Liver (tissue), 9 donors: ENCODE data around the gene HMGA1. TPM values are rescaled to one million over a fixed set of nuclear protein-coding genes. Genes with fewer than 3 reads are reported as not detected.

ENCODE experiments used
- DNase-seq: peaks from one replicate; pipeline ENCODE4 v3.0.0-alpha.2; 2017; ENCODE audit warnings: low spot score
- H3K27ac ChIP-seq, 2 donors: one replicate each; pipeline ENCODE4 v1.7.0; 2013; ENCODE audit warnings: inconsistent platforms in 2 of 2, low read length in 2 of 2, control low read depth in 1 of 2, low read depth in 1 of 2, mild to moderate bottlenecking in 1 of 2
- H3K27me3 ChIP-seq, 4 donors: one replicate each; pipeline versions ENCODE4 v1.6.1 to v1.7.0; 2013; ENCODE audit warnings: low read length in 3 of 4, inconsistent platforms in 1 of 4, mild to moderate bottlenecking in 1 of 4, moderate library complexity in 1 of 4; ENCODE audit not compliant: control insufficient read depth in 4 of 4, insufficient read depth in 4 of 4
- H3K36me3 ChIP-seq, 4 donors: one replicate each; pipeline versions ENCODE4 v1.6.1 to v1.7.0; 2013; ENCODE audit warnings: low read length in 3 of 4, mild to moderate bottlenecking in 3 of 4, low read depth in 1 of 4, moderate library complexity in 1 of 4; ENCODE audit not compliant: control insufficient read depth in 4 of 4, insufficient read depth in 3 of 4
- H3K4me1 ChIP-seq, 4 donors: one replicate each; pipeline versions ENCODE4 v1.6.1 to v1.7.0; 2013; ENCODE audit warnings: low read length in 3 of 4, mild to moderate bottlenecking in 3 of 4, moderate library complexity in 1 of 4; ENCODE audit not compliant: control insufficient read depth in 4 of 4, insufficient read depth in 4 of 4
- H3K4me3 ChIP-seq, 3 donors: one replicate each; pipeline versions ENCODE4 v1.6.1 to v1.7.0; 2013; ENCODE audit warnings: low read length in 3 of 3, control low read depth in 1 of 3, low read depth in 1 of 3, mild to moderate bottlenecking in 1 of 3
- H3K9ac ChIP-seq, 2 donors: one replicate each; pipeline ENCODE4 v1.7.0; 2013; ENCODE audit warnings: low read length in 2 of 2, mild to moderate bottlenecking in 2 of 2, moderate library complexity in 2 of 2, control low read depth in 1 of 2, low read depth in 1 of 2
- H3K9me3 ChIP-seq, 4 donors: one replicate each; pipeline versions ENCODE4 v1.6.1 to v1.7.0; 2013; ENCODE audit warnings: low read length in 3 of 4; ENCODE audit not compliant: control insufficient read depth in 4 of 4
- EGR1 ChIP-seq, 2 donors: IDR thresholded peaks; 2 replicates each; pipeline ENCODE4 v1.6.1; 2016 to 2018; ENCODE audit warnings: antibody characterized with exemption in 2 of 2, low read depth in 2 of 2
- FOXA1 ChIP-seq: IDR thresholded peaks from 2 replicates; pipeline ENCODE4 v1.6.1; 2016; ENCODE audit warnings: antibody characterized with exemption
- FOXA2 ChIP-seq: IDR thresholded peaks from 2 replicates; pipeline ENCODE4 v1.6.1; 2016; ENCODE audit warnings: antibody characterized with exemption
- GABPA ChIP-seq, 2 donors: IDR thresholded peaks in 1 of 2; conservative IDR thresholded peaks in 1 of 2; 2 replicates each; pipeline ENCODE4 v1.6.1; 2016; ENCODE audit warnings: antibody characterized with exemption in 2 of 2, mild to moderate bottlenecking in 1 of 2, moderate library complexity in 1 of 2
- HNF4A ChIP-seq, 2 donors: conservative IDR thresholded peaks; 2 replicates each; pipeline ENCODE4 v1.6.1; 2016; ENCODE audit warnings: antibody characterized with exemption in 2 of 2, mild to moderate bottlenecking in 2 of 2
- HNF4G ChIP-seq: IDR thresholded peaks from 2 replicates; pipeline ENCODE4 v1.6.1; 2016; ENCODE audit warnings: antibody characterized with exemption
- JUND ChIP-seq, 2 donors: IDR thresholded peaks; 2 replicates each; pipeline ENCODE4 v1.6.1; 2016; ENCODE audit warnings: antibody characterized with exemption in 2 of 2
- NR2F2 ChIP-seq: IDR thresholded peaks from 2 replicates; pipeline ENCODE4 v1.6.1; 2016; ENCODE audit warnings: antibody characterized with exemption
- RAD21 ChIP-seq, 2 donors: IDR thresholded peaks; 2 replicates each; pipeline ENCODE4 v1.6.1; 2016; ENCODE audit warnings: antibody characterized with exemption in 2 of 2, mild to moderate bottlenecking in 2 of 2
- RXRA ChIP-seq, 2 donors: IDR thresholded peaks; 2 replicates each; pipeline ENCODE4 v1.6.1; 2017 to 2018; ENCODE audit warnings: antibody characterized with exemption in 2 of 2, mild to moderate bottlenecking in 1 of 2
- SP1 ChIP-seq: IDR thresholded peaks from 2 replicates; pipeline ENCODE4 v1.6.1; 2018; ENCODE audit warnings: antibody characterized with exemption, mild to moderate bottlenecking
- TAF1 ChIP-seq: conservative IDR thresholded peaks from 2 replicates; pipeline ENCODE4 v1.6.1; 2016; ENCODE audit warnings: antibody characterized with exemption, mild to moderate bottlenecking
- YY1 ChIP-seq: IDR thresholded peaks from 2 replicates; pipeline ENCODE4 v1.6.1; 2016; ENCODE audit warnings: antibody characterized with exemption, mild to moderate bottlenecking
- WGBS: extraction: QIAGEN DNeasy Blood & Tissue Kit; methylation state at CpG from one replicate; pipeline ENCODE4 v1.1.7; 2013; 5-methylcytosine and 5-hydroxymethylcytosine counted together
- polyA plus RNA-seq, 2 donors: library from polyadenylated mRNA; stranded (reverse) in 1 of 2; unstranded in 1 of 2; fragments of 200-250 nt in 1 of 2; fragments of >200 nt in 1 of 2; fragmentation: Nextera tagmentation in 1 of 2; extraction: Ambion mirVana in 1 of 2; gene quantifications; one replicate each; pipeline versions ENCODE4 v1.2.1 to v1.2.3, GENCODE V29; 2013 to 2015
- total RNA-seq, 2 donors: library from RNA; depleted of rRNA; stranded (reverse); fragments of >200 nt; gene quantifications; one replicate each; pipeline ENCODE4 v1.2.3, GENCODE V29; 2014
- TF ChIP-seq, protein P1 (sequence below): fragments of 150-350 bp; IDR thresholded peaks from 2 replicates; pipeline ENCODE4 v1.5.1; 2017; ENCODE audit warnings: improper control_type of control experiment, low read depth, low read length; ENCODE audit not compliant: missing input control
- TF ChIP-seq, protein P2 (sequence below): IDR thresholded peaks from 2 replicates; pipeline ENCODE4 v1.6.1; 2016; ENCODE audit warnings: antibody characterized with exemption, mild to moderate bottlenecking
- TF ChIP-seq, protein P3 (sequence below): IDR thresholded peaks from 2 replicates; pipeline ENCODE4 v1.6.1; 2016; ENCODE audit warnings: antibody characterized with exemption
- TF ChIP-seq, protein P4 (sequence below): IDR thresholded peaks from 2 replicates; pipeline ENCODE4 v1.6.1; 2016; ENCODE audit warnings: antibody characterized with exemption
- TF ChIP-seq, protein P5 (sequence below): IDR thresholded peaks from 2 replicates; pipeline ENCODE4 v1.6.1; 2016; ENCODE audit warnings: antibody characterized with exemption
- donor health status: healthy.
- donor health status: healthy.
- donor health status: healthy.
- donor health status: healthy.
- donor health status: healthy.

HMGA1 gene
- total and polyA plus RNA-seq, 4 donors, result 4.2 to 118 (median 8.5) TPM

DNA sequence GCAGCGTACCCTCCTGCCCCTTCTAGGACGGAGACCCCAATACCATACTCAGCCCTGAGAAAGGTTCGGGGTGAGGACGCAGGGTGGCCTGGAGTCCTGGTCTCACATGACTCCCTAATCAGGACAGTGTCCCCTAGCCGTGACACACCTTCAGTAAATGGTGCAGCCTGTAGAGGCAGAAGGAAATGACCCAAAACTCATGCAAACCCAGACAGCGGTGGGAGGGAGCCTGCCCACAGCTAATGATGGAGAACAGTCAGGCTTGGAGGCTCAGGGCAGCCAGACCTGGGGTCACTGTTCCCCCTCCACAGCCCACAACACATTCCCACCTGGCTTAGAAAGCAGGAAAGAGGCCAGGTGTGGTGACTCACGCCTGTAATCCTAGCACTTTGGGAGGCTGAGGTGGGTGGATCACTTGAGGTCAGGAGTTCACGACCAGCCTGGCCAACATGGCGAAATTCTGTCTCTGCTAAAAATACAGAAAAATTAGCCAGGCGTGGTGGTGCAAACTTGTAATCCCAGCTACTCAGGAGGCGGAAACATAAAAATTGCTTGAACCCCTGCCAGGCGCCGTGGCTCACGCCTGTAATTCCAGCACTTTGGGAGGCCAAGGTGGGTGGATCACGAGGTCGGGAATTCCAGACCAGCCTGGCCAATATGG, 8.8 kb upstream of the HMGA1 start:
- WGBS, result 91% methylated on average over 16 of the region's 16 CpGs
- no peak for TF ChIP-seq FOXA2
- TF ChIP-seq, protein P1, sequence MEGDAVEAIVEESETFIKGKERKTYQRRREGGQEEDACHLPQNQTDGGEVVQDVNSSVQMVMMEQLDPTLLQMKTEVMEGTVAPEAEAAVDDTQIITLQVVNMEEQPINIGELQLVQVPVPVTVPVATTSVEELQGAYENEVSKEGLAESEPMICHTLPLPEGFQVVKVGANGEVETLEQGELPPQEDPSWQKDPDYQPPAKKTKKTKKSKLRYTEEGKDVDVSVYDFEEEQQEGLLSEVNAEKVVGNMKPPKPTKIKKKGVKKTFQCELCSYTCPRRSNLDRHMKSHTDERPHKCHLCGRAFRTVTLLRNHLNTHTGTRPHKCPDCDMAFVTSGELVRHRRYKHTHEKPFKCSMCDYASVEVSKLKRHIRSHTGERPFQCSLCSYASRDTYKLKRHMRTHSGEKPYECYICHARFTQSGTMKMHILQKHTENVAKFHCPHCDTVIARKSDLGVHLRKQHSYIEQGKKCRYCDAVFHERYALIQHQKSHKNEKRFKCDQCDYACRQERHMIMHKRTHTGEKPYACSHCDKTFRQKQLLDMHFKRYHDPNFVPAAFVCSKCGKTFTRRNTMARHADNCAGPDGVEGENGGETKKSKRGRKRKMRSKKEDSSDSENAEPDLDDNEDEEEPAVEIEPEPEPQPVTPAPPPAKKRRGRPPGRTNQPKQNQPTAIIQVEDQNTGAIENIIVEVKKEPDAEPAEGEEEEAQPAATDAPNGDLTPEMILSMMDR, result no peak
- TF ChIP-seq, protein P2, sequence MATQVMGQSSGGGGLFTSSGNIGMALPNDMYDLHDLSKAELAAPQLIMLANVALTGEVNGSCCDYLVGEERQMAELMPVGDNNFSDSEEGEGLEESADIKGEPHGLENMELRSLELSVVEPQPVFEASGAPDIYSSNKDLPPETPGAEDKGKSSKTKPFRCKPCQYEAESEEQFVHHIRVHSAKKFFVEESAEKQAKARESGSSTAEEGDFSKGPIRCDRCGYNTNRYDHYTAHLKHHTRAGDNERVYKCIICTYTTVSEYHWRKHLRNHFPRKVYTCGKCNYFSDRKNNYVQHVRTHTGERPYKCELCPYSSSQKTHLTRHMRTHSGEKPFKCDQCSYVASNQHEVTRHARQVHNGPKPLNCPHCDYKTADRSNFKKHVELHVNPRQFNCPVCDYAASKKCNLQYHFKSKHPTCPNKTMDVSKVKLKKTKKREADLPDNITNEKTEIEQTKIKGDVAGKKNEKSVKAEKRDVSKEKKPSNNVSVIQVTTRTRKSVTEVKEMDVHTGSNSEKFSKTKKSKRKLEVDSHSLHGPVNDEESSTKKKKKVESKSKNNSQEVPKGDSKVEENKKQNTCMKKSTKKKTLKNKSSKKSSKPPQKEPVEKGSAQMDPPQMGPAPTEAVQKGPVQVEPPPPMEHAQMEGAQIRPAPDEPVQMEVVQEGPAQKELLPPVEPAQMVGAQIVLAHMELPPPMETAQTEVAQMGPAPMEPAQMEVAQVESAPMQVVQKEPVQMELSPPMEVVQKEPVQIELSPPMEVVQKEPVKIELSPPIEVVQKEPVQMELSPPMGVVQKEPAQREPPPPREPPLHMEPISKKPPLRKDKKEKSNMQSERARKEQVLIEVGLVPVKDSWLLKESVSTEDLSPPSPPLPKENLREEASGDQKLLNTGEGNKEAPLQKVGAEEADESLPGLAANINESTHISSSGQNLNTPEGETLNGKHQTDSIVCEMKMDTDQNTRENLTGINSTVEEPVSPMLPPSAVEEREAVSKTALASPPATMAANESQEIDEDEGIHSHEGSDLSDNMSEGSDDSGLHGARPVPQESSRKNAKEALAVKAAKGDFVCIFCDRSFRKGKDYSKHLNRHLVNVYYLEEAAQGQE, result no peak
- TF ChIP-seq FOXA1, result no peak
- TF ChIP-seq, protein P3, sequence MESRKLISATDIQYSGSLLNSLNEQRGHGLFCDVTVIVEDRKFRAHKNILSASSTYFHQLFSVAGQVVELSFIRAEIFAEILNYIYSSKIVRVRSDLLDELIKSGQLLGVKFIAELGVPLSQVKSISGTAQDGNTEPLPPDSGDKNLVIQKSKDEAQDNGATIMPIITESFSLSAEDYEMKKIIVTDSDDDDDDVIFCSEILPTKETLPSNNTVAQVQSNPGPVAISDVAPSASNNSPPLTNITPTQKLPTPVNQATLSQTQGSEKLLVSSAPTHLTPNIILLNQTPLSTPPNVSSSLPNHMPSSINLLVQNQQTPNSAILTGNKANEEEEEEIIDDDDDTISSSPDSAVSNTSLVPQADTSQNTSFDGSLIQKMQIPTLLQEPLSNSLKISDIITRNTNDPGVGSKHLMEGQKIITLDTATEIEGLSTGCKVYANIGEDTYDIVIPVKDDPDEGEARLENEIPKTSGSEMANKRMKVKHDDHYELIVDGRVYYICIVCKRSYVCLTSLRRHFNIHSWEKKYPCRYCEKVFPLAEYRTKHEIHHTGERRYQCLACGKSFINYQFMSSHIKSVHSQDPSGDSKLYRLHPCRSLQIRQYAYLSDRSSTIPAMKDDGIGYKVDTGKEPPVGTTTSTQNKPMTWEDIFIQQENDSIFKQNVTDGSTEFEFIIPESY, result no peak
- TF ChIP-seq JUND (IDR thresholded peaks at IDR 0.05), result no peak
- no peak for TF ChIP-seq TAF1
- TF ChIP-seq HNF4A (conservative IDR thresholded peaks at IDR 0.05), result no peak
- TF ChIP-seq RXRA (IDR thresholded peaks at IDR 0.05), result no peak
- TF ChIP-seq NR2F2, result no peak
- TF ChIP-seq HNF4G, result no peak
- no peak for TF ChIP-seq RAD21 (IDR thresholded peaks at IDR 0.05)
- TF ChIP-seq EGR1 (IDR thresholded peaks at IDR 0.05; ENCODE audit: low read depth in 2 of 2), result no peak
- no peak for TF ChIP-seq YY1
- no peak for TF ChIP-seq SP1
- TF ChIP-seq, protein P4, sequence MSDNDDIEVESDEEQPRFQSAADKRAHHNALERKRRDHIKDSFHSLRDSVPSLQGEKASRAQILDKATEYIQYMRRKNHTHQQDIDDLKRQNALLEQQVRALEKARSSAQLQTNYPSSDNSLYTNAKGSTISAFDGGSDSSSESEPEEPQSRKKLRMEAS, result no peak
- TF ChIP-seq, protein P5, sequence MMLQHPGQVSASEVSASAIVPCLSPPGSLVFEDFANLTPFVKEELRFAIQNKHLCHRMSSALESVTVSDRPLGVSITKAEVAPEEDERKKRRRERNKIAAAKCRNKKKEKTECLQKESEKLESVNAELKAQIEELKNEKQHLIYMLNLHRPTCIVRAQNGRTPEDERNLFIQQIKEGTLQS, result no peak
- TF ChIP-seq GABPA (IDR thresholded peaks at IDR 0.05 in 1 of 2, conservative IDR thresholded peaks at IDR 0.05 in 1 of 2), result no peak
- no peak for DNase-seq
- Histone ChIP-seq H3K27me3 (no peaks in the 10 kb centered on the region), H3K4me1 (peaks cover 2 to 16% (median 9%) of the 10 kb centered on the region in 4 donors), H3K9me3 (no peaks in the 10 kb centered on the region), H3K36me3 (no peaks in the 10 kb centered on the region), H3K4me3 (no peak overlapping the region), H3K9ac (no peak overlapping the region), H3K27ac (no peak overlapping the region)
